ENCODE data around the gene RCOR1. TPM values are rescaled to one million over a fixed set of nuclear protein-coding genes. Genes with fewer than 3 reads are reported as not detected.

RCOR1 gene
- total RNA-seq, 1 experiment from 2014 or later, result 102 TPM

DNA sequence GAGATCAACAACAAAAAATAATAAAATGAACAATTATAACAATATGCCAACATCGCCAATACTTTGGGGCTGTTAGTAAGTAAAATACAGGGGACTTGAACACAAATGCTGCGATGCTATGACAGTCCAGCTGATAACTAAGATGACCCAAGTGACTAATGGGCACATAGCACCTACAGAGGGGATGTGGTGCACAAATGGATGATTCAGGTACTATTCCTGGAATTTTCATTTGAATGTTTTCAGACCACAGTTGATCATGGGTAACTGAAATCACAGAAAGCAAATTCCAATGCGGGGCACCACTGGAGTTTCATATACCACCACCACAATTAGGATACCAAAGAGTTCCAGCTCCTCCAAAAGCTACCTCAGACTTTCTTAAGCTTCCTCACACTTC, 82.9 kb downstream of the RCOR1 start:
- intact Hi-C loops (cut with micrococcal nuclease; ENCODE audit: unreplicated experiment), result no loop called here
- H3K27me3 ChIP-seq (replicated peaks; ENCODE audit: insufficient read depth, low read depth, low read length, poor library complexity), result no peaks in the 10 kb centered on the region
- TF ChIP-seq, protein P1, sequence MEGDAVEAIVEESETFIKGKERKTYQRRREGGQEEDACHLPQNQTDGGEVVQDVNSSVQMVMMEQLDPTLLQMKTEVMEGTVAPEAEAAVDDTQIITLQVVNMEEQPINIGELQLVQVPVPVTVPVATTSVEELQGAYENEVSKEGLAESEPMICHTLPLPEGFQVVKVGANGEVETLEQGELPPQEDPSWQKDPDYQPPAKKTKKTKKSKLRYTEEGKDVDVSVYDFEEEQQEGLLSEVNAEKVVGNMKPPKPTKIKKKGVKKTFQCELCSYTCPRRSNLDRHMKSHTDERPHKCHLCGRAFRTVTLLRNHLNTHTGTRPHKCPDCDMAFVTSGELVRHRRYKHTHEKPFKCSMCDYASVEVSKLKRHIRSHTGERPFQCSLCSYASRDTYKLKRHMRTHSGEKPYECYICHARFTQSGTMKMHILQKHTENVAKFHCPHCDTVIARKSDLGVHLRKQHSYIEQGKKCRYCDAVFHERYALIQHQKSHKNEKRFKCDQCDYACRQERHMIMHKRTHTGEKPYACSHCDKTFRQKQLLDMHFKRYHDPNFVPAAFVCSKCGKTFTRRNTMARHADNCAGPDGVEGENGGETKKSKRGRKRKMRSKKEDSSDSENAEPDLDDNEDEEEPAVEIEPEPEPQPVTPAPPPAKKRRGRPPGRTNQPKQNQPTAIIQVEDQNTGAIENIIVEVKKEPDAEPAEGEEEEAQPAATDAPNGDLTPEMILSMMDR (conservative IDR thresholded peaks at IDR 0.05; ENCODE audit: low read depth, low read length), result no peak
- no peak for TF ChIP-seq EZH2 (IDR thresholded peaks at IDR 0.05; ENCODE audit: borderline replicate concordance, low read depth, low read length, poor library complexity, severe bottlenecking)
- H3K4me1 ChIP-seq (ENCODE audit: insufficient read depth, low read length, poor library complexity, severe bottlenecking), result peaks cover 3% of the 10 kb centered on the region
- peaks cover 7% of the 10 kb centered on the region for H3K36me3 ChIP-seq (ENCODE audit: insufficient read depth, low read length, poor library complexity, severe bottlenecking)
- no peak overlapping the region for H3K4me3 ChIP-seq (ENCODE audit: low read depth, low read length, poor library complexity, severe bottlenecking)
- ChIA-PET CTCF (no interaction called here), POLR2A (ENCODE audit: low non-redundant PET) (no interaction called here)
- H3K27ac ChIP-seq (ENCODE audit: low read depth, low read length, poor library complexity, severe bottlenecking), result no peak overlapping the region
- no TSS peak for BruUV-seq (replicated peaks)
- DNase-seq (ENCODE audit: low spot score), result no peak
- no peaks in the 10 kb centered on the region for H3K9me3 ChIP-seq (ENCODE audit: low read depth, low read length, poor library complexity, severe bottlenecking)

DNA sequence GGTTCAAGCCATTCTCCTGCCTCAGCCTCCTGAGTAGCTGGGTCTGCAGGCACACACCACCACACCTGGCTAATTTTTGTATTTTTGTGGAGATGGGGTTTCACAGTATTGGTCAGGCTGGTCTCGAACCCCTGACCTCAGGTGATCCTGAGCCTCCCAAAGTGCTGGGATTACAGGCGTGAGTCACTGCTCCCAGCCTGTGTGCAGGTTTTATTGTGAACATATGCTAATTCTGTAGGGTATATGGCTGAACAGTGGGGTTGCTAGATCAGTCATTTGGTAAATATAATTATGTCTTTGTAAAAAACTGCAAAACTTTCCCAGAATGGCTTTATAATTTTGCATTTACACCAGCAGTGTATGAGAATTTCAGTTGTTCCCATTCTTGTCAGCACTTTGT, 85.9 kb downstream of the RCOR1 start:
- Histone ChIP-seq H3K27ac (ENCODE audit: low read depth, low read length, poor library complexity, severe bottlenecking) (no peak overlapping the region), H3K9me3 (ENCODE audit: low read depth, low read length, poor library complexity, severe bottlenecking) (no peaks in the 10 kb centered on the region), H3K4me1 (ENCODE audit: insufficient read depth, low read length, poor library complexity, severe bottlenecking) (peaks cover 3% of the 10 kb centered on the region), H3K4me3 (ENCODE audit: low read depth, low read length, poor library complexity, severe bottlenecking) (no peak overlapping the region), H3K36me3 (ENCODE audit: insufficient read depth, low read length, poor library complexity, severe bottlenecking) (peaks cover 12% of the 10 kb centered on the region), H3K27me3 (replicated peaks; ENCODE audit: insufficient read depth, low read depth, low read length, poor library complexity) (no peaks in the 10 kb centered on the region)
- TF ChIP-seq, protein P1 (conservative IDR thresholded peaks at IDR 0.05; ENCODE audit: low read depth, low read length), result no peak
- no peak for TF ChIP-seq EZH2 (IDR thresholded peaks at IDR 0.05; ENCODE audit: borderline replicate concordance, low read depth, low read length, poor library complexity, severe bottlenecking)
- DNase-seq (ENCODE audit: low spot score), result no peak
- ChIA-PET POLR2A (ENCODE audit: low non-redundant PET) (no interaction called here), CTCF (no interaction called here)
- intact Hi-C loops (cut with micrococcal nuclease; ENCODE audit: unreplicated experiment), result no loop called here
- BruUV-seq (replicated peaks), result no TSS peak

DNA sequence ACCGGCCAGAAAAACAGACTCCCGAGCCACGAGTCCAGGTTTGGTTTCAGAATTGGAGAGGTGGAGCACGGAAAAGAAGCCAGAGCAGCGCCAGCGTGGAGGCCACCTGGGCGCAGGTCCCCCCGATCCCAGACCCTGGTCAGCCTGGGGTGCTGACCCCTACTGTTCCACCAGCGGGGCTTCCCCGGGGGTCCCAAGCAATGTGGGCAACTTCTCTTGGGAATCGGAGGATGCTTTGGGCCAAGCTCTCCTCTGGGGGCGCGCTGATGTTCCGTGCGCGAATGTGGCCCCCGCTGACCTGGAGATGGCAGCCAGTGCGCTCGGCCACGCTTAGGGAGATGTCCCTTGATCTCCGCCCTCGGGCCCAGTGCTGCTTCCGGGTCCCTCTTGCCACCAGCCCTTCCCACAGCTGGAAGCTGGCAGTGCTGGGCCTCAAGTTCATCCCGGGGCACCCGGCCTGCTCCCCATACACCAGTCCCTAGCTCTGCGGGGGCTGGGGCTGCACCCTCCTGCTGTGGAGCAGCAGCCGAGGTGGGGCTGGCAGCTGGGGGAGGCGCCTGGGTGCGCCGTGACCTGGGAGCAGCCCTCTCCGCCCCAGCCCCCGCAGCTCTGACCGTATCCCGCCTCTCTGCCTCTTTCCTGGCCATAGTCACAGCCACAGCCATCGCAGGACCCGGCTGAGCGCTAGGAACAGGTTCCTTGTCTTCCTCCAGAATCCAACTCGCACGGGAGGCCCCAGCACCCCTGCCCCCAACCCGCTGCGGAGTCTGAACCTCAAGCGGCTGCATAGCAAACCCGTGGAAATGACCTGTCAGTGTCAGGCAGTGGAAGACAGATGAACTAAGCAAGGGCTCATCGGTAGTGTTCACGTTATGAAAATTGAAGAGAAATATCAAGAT, 91.2 kb downstream of the RCOR1 start:
- intact Hi-C loops (cut with micrococcal nuclease; ENCODE audit: unreplicated experiment), result no loop called here
- CTCF ChIA-PET, result no interaction called here
- TF ChIP-seq EZH2 (IDR thresholded peaks at IDR 0.05; ENCODE audit: borderline replicate concordance, low read depth, low read length, poor library complexity, severe bottlenecking), result no peak
- TF ChIP-seq, protein P1 (conservative IDR thresholded peaks at IDR 0.05; ENCODE audit: low read depth, low read length), result no peak
- BruUV-seq (replicated peaks), result no TSS peak
- Histone ChIP-seq H3K27me3 (replicated peaks; ENCODE audit: insufficient read depth, low read depth, low read length, poor library complexity) (no peaks in the 10 kb centered on the region), H3K9me3 (ENCODE audit: low read depth, low read length, poor library complexity, severe bottlenecking) (no peaks in the 10 kb centered on the region), H3K4me3 (ENCODE audit: low read depth, low read length, poor library complexity, severe bottlenecking) (no peak overlapping the region), H3K4me1 (ENCODE audit: insufficient read depth, low read length, poor library complexity, severe bottlenecking) (peaks cover 27% of the 10 kb centered on the region), H3K36me3 (ENCODE audit: insufficient read depth, low read length, poor library complexity, severe bottlenecking) (peaks cover 22% of the 10 kb centered on the region), H3K27ac (ENCODE audit: low read depth, low read length, poor library complexity, severe bottlenecking) (peak overlapping the region; percentile 47)
- POLR2A ChIA-PET (ENCODE audit: low non-redundant PET), result no interaction called here
- DNase-seq (ENCODE audit: low spot score), result no peak
